ENCODE results near the gene SLC7A14.

DNA sequence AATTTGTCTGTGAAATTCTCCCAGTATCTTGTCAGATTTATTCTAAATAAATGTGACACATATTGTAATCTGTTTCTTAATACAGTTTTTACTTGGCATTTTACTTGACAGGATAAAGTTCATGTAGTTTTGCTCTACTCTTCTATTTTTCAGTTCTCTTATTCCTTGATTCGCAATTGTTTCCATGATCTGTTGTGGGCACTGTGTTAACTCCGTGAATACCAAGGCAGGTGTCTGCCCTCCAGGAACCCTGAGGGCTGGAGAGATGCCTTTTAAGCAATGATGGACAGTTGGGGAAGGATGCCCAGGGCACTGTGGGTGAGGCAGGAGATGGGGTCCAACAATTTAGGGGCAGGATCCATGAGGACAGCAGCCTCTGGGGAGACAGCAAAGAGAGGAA is 164.1 kb downstream of the SLC7A14 start:
- TF ChIP-seq CTCF (conservative IDR thresholded peaks at IDR 0.05; ENCODE audit: low read length) (no peak), EZH2phosphoT487 (IDR thresholded peaks at IDR 0.05; ENCODE audit: borderline replicate concordance, low read depth, low read length) (no peak)
